Right renal cortex interstitium (tissue), 3 donors: ENCODE measurements around the gene FBXO10. TPM values are rescaled to one million over a fixed set of nuclear protein-coding genes. Genes with fewer than 3 reads are reported as not detected.

Experiments used
- DNase-seq, 3 donors: peaks; one replicate each; pipeline ENCODE4 v3.0.0-alpha.2; 2013; ENCODE audit warnings: low read depth in 3 of 3, low spot score in 2 of 3
- polyA plus RNA-seq, 3 donors: library from polyadenylated mRNA; unstranded; fragments of 120-200 nt; gene quantifications; one replicate each; pipeline ENCODE4 v1.2.1, GENCODE V29; 2013; ENCODE audit not compliant: insufficient read length in 3 of 3

Gene FBXO10
- polyA plus RNA-seq, 3 donors: 11.8 to 13.3 (median 12.9) TPM

GRCh38 chr9:37593883-37594448 lies 17.8 kb upstream of the FBXO10 start:
- DNase-seq: no peak

DNA sequence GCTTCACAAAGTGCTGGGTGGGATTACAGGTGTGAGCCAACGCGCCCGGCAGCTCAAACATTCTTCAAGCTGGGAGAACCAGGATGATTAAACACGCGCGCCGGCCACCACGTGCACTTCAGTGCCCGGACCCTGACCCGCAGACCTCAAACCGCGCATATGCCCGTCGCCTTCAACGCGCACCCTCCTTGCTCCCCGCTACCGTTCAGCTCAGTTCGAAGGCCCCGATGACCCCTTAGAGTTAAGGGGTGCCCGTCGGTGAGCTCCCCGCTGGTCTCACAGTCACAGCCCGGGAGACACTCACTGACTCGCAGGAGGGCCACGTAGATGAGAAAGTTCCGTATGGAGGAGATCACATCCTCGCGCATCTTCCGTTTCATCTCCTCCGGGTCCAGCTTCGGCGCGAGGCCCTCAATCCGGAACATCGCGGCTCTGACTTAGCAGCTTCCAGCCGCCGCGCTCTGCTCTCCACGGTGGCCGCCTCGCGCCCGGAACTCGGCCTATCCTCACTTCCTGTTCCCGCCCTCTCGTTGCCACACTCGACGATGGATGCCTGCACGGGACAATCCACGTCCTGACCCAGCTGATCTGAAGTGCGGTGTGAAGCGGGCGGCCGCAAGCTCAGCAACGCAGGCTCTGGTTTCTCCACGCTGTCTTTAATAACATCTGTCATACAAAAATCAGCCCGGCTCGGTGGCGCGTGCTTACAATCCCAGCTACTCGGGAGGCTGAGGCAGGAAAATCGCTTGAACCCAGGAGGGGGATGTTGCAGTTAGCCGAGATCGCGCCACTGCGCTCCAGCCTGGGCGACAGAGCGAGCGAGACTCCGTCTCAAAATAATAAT lies 16.1 kb upstream of the FBXO10 start, which contains the start of gene TOMM5:
Gene TOMM5 (minus strand): TSS at position 490 of the 844 bp plus-strand sequence. CDS start 65 bp downstream, at position 425.
- peak in 1 of 3 donors; percentile 88 for DNase-seq

DNA sequence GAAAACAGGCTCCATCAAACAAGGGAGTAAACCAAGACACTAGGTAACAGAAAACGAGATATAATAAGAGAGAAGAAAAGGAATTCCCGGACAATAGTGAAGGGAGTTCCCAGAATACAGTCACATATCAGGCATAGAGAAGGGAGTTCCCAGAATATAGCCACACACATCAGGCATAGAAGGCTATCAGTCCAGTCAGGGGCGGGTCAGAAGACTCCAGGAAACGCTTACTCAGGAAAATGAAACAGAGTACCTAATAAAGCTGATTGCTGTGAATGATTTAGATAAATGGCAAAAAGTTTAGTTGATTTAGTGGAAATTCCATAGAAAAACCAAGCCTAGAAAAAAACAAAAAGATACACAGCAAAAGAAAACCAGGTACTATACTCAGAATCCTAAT lies 11.3 kb upstream of the FBXO10 start:
- no peak for DNase-seq

- DNase-seq: no peak
Measured at GRCh38 chr9:37583522-37584121, 7.4 kb upstream of the FBXO10 start.

DNA sequence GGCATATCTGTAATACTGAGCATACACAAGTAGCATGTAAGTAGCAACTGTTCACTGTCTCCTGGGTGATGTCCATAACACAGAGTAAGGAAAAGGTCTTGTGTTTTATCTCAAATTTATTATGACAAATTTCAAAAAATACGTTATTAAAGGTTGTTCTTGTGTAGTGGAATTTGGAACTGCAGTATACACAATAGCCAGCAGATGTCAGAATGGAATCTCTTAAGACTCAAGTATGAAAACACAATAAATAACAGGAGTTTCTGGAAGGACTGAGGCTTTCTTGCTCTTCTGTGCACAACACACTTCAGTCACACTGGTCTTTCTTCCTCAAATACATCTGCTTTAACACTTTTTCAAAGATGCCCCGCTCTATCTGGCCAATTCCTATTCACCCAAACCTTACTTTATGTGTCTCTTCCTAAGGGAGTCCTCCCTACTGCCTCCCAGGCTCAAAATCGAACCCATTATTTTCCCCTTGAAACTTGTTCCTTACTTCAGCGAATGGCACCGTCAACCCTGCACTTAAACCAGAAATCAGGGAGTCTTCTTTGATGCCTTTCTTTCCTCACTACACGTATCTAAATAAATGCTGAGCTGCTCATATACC lies 6.5 kb upstream of the FBXO10 start:
- no peak for DNase-seq

- DNase-seq: no peak
Measured at GRCh38 chr9:37575511-37575914, 667 bp downstream of the FBXO10 start.

- no peak for DNase-seq
Measured at GRCh38 chr9:37575001-37575400, 1.2 kb downstream of the FBXO10 start.

GRCh38 chr9:37574241-37574721 lies 1.9 kb downstream of the FBXO10 start:
- DNase-seq: no peak

DNA sequence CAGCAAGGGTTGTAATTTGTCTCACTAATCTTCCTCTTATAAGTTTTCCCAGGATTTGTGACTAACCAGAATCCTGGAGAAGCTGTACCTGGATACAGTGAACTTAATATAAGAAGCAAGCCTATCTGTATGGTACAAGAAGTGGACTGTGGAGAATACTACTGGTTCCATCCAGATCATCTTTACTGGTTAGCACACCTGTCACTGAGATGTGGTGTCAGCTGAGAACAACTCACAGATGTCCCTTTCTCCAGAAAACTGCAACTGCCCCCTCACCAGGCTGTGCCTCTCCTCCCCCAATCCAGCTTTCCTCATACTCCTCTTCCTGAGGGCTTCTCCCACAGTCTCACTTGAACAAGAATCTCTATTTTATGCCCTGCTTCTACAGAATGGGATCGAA lies 4.9 kb downstream of the FBXO10 start:
- no peak for DNase-seq

DNA sequence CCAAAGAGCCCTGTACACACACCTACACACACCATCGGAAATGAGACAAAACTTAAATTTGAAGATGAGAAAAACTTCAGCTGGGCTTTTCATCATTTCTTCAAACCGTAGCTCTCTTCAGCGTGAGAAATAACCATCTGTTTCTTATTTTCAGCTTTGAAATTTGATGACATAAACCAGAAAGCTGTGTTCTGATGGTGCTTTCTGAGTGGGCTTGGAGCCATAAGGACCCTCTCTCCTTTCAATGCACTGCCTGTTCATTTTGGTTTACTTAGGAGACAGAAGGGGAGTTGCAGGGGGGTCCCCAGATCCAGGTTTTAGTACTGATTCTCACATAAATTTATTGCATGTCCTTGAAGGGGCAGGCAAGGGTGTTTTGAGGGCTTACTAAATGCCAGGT lies 9.5 kb downstream of the FBXO10 start:
- DNase-seq: no peak

GRCh38 chr9:37565661-37566618 lies 10.2 kb downstream of the FBXO10 start:
- DNase-seq: no peak

DNA sequence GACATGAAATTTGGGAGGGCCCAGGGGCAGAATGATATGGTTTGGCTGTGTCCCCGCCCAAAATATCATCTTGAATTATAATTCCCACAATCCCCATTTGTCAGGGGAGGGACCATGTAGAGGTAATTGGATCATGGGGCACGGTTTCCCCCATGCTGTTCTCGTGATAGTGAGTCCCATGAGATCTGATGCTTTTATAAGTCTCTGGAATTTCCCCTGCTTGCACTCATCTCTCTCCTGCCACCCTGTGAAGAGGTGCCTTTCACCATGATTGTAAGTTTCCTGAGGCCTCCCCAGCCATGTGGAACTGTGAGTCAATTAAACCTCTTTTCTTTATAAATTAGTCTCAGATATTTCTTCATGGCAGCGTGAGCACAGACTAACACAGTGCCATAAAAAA lies 11.3 kb downstream of the FBXO10 start:
- DNase-seq: no peak

GRCh38 chr9:37563806-37564513 lies 12.2 kb downstream of the FBXO10 start:
- DNase-seq: no peak

DNA sequence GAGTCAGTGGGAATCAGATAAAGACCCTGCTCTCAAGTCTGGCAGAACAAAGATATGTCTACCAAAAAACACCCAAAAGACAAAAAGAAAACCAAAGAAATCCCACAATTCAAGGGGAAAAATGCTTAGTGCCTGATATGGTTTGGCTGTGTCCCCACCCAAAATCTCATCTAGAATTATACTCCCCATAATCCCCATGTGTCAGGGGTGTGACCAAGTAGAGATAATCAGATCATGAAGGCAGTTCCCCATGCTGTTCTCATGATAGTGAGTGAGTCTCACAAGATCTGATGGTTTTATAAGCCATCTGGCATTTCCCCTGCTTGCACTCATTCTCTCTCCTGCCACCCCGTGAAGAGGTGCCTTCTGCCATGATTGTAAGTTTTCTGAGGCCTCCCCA lies 13.4 kb downstream of the FBXO10 start:
- DNase-seq: no peak

GRCh38 chr9:37561682-37562081 lies 14.5 kb downstream of the FBXO10 start:
- no peak for DNase-seq

GRCh38 chr9:37559855-37560592 lies 16.2 kb downstream of the FBXO10 start:
- DNase-seq: no peak

- DNase-seq: no peak
Measured at GRCh38 chr9:37559125-37559524, 17.1 kb downstream of the FBXO10 start.

- DNase-seq: no peak
Measured at GRCh38 chr9:37555786-37556185, 20.4 kb downstream of the FBXO10 start.

DNA sequence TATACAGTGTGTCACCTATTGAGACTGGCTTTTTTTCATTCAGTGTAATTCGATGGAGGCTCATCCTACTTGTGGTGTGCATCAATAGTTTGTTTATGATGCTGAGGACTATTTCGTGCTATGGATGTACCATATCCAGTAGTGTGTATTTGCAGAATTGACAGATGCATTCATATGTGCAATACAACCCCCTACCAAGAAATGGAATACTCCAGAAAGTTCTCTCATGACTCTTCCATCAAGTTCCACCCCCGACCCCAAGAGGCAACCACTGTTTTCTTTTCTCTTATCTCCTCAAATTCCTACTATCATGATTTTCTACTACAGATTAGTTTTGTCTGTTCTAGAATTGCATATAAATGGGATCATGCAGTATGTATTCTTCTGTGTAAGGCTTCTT lies 21.9 kb downstream of the FBXO10 start:
- DNase-seq: no peak
